Measurements from ENCODE around the gene TTLL3.
A peak's percentile ranks its signal among the peaks of the same experiment; 100 is the strongest.
"Not testable (repeated sequence)": the region's sequence is repeated elsewhere in the genome, so short reads cannot be mapped to it uniquely, and the experiment has no call there.

The TTLL3 gene

DNA sequence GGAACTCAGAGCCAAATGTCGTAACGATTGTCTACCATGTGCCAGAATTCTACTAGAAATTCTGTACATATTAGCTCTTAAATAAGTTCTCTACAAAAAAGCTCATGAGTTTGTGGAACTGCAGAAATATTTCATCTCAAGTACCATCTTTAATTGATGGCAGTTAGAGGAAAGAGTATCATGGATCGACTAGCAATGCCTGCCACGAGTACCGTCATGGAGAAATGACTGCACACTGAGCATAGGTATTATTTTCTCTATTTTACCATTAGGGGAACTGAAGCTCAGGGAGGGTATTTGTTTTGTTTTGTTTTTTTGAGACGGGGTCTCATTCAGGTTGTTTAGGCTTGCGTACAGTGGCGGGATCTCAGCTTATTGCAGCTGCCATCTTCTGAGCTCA, 31.0 kb downstream of the TTLL3 start:
- no peak for DNase-seq (ENCODE audit: low read depth in 1 of 2, low spot score in 1 of 2)
- in situ Hi-C loops (cut with HindIII; ENCODE audit: low pct_unique_long_range_greater_than_20kb, low sequenced_read_pairs): no loop called here
- no peak for TF ChIP-seq JUND (IDR thresholded peaks at IDR 0.05; ENCODE audit: low read depth)

DNA sequence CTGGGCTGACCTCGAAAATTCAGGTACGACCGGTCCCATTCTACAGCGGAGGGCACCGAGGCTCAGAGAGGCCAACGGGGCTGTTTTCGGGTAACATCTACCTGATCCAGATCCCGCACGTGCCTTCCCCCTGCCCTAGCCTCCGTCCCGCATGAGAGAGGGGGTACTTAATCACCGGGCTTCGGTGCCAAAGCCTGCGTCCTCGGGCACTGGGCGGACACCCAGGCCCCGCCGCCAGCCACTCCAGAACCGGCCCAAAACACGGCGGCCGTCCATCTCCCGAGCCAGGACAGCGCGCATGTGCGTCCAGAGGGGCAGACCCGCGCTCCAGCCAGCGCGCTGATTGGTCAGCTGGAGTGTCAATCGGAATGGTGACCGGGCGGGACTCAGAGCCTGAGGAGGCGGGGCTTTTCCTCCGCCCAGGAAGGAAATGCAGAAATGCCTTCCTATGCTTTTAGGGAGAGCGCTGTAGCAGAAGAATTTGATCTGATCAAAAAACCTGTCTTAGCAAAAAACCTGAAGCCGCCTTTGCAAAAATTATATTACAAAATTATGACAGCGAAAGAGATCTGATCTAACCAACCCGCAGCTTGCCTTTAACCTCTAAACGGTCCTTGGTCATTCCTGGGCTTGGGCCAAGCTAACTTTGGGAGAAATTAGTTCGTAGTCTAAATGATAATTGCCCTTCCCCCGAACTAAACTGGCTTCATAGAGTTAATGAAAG, 33.8 kb downstream of the TTLL3 start, which contains the start of gene RPUSD3:
Gene RPUSD3, minus strand, starts transcription at position 294 of the 724 bp plus-strand sequence. Its CDS starts 18 bp downstream, at position 276.
- TF ChIP-seq JUND (IDR thresholded peaks at IDR 0.05; ENCODE audit: low read depth): no peak
- DNase-seq (ENCODE audit: low read depth in 1 of 2, low spot score in 1 of 2): peak; percentile 95 to 97
- in situ Hi-C loops (cut with HindIII; ENCODE audit: low pct_unique_long_range_greater_than_20kb, low sequenced_read_pairs): no loop called here

DNA sequence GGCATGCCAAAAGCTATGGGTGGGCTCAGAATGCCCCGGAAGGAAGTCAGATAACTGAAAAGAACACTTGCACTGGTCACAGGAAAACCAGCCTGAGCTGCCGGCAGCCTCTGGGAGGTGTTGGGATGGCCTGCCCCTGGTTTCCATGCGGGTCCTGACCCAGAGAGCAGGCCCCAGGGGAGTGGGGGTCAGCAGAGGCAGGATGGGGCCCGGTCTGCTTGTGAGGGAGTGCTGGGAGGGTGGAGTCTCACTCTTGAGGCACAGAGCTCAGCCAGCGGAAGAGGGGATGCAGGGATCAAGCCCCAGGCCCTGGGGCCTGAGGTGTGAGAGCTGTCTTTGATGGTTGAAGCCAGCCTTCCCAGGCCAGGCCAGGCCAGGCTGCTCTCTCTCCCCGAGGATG, 36.2 kb downstream of the TTLL3 start:
- DNase-seq (ENCODE audit: low read depth in 1 of 2, low spot score in 1 of 2): no peak
- no peak for TF ChIP-seq JUND (IDR thresholded peaks at IDR 0.05; ENCODE audit: low read depth)
- in situ Hi-C loops (cut with HindIII; ENCODE audit: low pct_unique_long_range_greater_than_20kb, low sequenced_read_pairs): no loop called here

DNA sequence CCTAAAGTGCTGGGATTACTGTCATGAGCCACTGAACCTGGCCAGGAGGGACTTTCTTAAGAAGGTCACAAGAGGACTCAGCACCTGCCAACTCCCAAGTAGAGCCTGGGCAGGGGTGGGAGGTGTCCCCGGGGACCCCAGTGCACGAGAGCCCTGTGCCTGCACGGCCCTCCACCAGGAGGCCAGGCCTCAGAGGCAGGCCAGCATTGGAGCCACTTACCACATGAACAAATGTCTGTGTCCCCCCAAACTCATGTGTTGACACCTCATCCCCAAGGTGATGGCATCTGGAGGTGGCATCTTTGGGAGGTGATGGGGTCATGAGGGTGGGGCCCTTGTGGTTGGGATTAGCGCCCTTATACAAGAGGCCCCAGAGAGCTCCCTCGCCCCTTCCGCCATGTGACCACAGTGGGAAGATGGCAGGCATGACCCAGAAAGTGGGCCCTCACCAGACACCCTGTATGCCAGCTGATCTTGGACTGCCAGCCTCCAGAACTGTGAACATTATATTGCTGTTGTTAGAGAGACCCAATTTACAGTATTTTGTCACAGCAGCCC, 36.9 kb downstream of the TTLL3 start:
- in situ Hi-C loops (cut with HindIII; ENCODE audit: low pct_unique_long_range_greater_than_20kb, low sequenced_read_pairs): no loop called here
- no peak for DNase-seq (ENCODE audit: low read depth in 1 of 2, low spot score in 1 of 2)
- TF ChIP-seq JUND (IDR thresholded peaks at IDR 0.05; ENCODE audit: low read depth): no peak

DNA sequence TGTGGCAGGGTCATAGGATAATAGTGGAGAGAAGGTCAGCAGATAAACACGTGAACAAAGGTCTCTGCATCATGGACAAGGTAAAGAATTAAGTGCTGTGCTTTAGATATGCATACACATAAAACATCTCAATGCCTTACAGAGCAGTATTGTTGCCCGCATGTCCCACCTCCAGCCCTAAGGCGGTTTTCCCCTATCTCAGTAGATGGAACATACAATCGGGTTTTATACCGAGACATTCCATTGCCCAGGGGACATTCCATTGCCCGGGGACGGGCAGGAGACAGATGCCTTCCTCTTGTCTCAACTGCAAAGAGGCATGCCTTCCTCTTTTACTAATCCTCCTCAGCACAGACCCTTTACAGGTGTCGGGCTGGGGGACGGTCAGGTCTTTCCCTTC, 37.8 kb downstream of the TTLL3 start:
- DNase-seq (ENCODE audit: low read depth in 1 of 2, low spot score in 1 of 2); in situ Hi-C loops (cut with HindIII; ENCODE audit: low pct_unique_long_range_greater_than_20kb, low sequenced_read_pairs): not testable (repeated sequence)

DNA sequence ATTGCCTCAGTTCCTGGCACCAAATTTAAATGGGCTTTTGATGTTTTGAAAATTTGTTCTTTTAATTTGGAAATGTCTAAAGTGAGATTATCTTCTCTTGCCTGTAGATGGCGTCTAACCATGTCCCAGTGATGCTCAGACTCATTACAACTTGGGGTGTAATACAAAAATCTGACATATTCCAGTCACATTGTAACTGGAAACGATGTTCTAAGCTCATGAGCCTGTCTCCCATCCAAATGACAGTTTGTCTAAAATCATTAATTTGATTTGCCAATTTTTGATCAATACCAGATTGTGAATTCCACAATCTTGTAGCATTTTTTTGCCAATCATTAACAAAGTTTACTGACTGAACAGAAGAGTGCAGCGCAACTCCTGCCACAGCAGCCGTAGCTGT, 38.8 kb downstream of the TTLL3 start:
- in situ Hi-C loops (cut with HindIII; ENCODE audit: low pct_unique_long_range_greater_than_20kb, low sequenced_read_pairs): not testable (repeated sequence)
- peak in 1 of 2 experiments; percentile 46 for DNase-seq (ENCODE audit: low read depth in 1 of 2, low spot score in 1 of 2)

DNA sequence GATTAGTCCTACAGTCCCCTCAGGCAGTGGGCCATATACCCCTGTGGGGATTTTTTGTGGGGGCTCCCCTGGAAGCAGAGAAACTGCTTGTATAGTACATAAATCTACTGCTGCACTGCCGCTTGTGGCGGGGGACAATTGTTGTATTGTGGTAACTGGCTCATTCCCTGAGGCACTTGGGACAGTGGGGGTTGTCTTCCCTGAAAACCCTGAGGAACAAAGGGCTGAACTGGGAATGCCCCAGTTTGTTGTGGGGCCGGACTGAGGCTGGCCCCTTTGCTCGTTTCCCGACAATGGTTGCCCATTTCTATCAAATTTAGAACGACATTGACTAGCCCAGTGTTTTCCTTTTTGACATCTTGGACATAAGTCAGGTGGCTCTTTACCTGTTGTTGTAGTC, 41.3 kb downstream of the TTLL3 start:
- in situ Hi-C loops (cut with HindIII; ENCODE audit: low pct_unique_long_range_greater_than_20kb, low sequenced_read_pairs); DNase-seq (ENCODE audit: low read depth in 1 of 2, low spot score in 1 of 2): not testable (repeated sequence)

DNA sequence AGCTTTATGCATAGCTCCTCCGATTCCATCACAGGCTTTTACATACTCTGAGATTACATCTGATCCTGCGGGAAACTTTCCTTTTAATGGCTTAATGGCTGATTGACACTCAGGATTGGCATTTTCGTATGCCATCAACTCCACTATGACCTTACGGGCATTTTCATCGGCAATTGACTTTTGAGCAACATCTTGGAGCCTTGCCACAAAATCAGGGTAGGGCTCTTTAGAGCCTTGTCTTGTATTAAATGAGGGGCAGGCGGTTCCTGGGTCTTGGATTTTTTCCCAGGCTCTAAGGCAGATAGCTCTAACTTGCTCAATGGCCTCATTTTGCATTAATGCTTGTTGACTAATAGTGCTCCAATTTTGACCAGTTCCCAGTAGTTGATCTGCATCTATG, 41.9 kb downstream of the TTLL3 start:
- in situ Hi-C loops (cut with HindIII; ENCODE audit: low pct_unique_long_range_greater_than_20kb, low sequenced_read_pairs); DNase-seq (ENCODE audit: low read depth in 1 of 2, low spot score in 1 of 2): not testable (repeated sequence)

DNA sequence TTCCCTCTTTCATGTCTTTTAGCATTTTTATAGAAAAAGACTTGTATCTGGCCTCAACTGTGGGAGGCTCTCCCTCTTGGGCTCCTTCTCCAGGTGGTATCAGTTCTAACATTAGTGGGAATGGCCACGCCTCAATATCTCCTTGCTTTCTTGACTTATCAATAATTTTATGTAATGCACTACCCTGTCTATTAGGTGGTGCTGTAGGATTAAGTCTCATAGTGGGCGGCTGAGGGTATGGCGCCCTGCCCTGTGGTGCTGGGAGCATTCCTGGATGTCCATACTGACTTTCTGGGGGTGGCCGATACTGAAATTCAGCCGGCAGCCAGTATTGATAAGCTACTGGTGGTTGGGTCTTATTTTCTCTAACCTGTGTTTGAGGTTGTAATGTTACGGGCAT, 42.5 kb downstream of the TTLL3 start:
- in situ Hi-C loops (cut with HindIII; ENCODE audit: low pct_unique_long_range_greater_than_20kb, low sequenced_read_pairs): no loop called here

DNA sequence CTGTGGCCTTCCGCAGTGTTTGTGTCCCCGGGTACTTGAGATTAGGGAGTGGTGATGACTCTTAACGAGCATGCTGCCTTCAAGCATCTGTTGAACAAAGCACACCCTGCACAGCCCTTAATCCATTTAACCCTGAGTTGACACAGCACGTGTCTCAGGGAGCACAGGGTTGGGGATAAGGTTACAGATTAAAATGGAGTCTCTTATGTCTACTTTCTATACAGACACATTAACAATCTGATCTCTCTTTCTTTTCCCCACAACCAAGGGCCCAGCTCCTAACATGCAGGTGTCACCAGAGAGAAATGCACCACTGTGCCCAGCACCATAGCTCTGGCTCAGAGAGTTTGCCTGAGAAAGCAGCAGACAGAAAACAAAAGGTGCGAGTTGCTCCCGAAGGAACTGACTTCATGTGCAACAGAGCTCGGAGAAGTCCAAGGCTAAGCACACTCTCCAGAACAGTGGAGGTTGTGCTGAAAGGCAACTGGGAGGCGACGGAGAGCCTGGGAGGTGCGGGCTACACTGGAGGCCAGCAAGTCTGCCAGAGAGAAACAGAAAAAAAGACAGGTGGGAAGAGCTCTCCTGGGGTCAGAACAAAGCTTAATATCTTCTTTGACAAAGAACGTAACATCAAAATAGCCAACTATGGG, 44.4 kb downstream of the TTLL3 start:
- DNase-seq (ENCODE audit: low read depth in 1 of 2, low spot score in 1 of 2); in situ Hi-C loops (cut with HindIII; ENCODE audit: low pct_unique_long_range_greater_than_20kb, low sequenced_read_pairs): not testable (repeated sequence)

More for the DNA sequence above, 42.5 kb downstream of the TTLL3 start:
- DNase-seq (ENCODE audit: low read depth in 1 of 2, low spot score in 1 of 2): no peak
- no peak for TF ChIP-seq JUND (IDR thresholded peaks at IDR 0.05; ENCODE audit: low read depth)

DNA sequence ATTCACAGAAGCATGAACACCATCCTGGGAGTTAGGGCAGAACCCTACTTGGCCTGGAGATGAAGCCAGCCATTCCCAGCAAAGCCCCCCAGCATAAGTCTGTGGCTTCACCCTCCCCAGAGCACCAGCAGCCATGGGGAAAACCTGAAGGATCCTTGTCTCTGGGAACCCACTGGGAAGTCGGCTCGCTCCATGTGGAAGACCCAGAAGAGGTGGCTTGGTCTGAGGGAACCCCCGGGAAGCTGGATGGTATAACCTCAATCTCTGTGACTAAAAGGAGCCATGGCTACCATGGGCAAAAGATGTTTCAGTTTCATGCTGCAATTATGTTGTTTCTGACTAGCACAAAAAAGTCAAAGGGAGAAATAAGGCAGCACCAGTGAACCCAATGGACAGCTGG, 45.5 kb downstream of the TTLL3 start:
- in situ Hi-C loops (cut with HindIII; ENCODE audit: low pct_unique_long_range_greater_than_20kb, low sequenced_read_pairs): no loop called here
- no peak for DNase-seq (ENCODE audit: low read depth in 1 of 2, low spot score in 1 of 2)
- TF ChIP-seq JUND (IDR thresholded peaks at IDR 0.05; ENCODE audit: low read depth): no peak

DNA sequence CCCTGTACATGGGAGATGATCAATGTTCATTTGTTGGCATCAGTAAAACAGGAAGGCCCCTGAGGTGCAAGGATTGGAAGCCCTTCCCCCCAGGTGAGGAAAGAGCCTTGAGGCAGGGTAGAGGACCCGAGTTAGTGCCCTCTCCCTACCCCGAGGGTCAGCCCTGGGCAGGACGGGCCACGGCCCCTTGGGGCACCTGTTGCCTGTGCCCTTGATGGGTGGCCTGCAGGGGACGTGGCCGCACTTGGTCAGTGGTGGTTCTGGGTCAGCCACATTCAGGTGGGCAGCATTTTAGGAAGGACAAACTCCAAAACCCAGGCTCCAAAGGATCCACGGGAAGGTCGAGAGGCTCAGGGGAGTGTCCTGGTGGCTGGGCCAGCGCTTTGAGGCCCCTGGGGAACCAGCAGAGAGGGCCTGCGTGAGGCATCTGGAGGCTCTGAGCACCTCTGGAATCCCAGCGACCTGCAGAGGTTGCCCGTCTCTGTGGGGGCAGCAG, 49.5 kb downstream of the TTLL3 start:
- TF ChIP-seq JUND (IDR thresholded peaks at IDR 0.05; ENCODE audit: low read depth): no peak
- DNase-seq (ENCODE audit: low read depth in 1 of 2, low spot score in 1 of 2): no peak
- in situ Hi-C loops (cut with HindIII; ENCODE audit: low pct_unique_long_range_greater_than_20kb, low sequenced_read_pairs): no loop called here

DNA sequence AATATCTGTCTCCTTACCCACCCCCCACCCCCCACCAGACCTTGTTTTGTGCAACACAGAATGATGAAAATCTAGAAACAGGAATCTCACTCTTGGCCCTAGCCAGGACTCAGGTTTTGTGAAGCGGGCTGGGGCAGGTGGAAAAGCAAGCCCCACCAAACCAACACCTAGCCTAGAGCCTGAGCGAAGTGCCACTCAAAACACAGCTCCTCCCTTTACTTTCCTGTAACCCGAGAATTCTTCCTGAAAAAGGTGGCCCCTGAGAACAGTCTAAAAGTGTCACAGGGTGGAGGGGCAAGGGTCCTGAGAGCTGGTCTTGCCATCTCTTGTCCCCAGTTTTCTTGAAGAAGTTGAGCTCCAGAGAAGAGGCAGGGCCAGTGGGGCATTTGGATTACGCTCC, 51.1 kb downstream of the TTLL3 start:
- DNase-seq (ENCODE audit: low read depth in 1 of 2, low spot score in 1 of 2): no peak
- in situ Hi-C loops (cut with HindIII; ENCODE audit: low pct_unique_long_range_greater_than_20kb, low sequenced_read_pairs): no loop called here
- no peak for TF ChIP-seq JUND (IDR thresholded peaks at IDR 0.05; ENCODE audit: low read depth)

Measured in T47D (cell line).